ENCODE measurements around the gene AUTS2.

- TF ChIP-seq CTCF (conservative IDR thresholded peaks at IDR 0.05; ENCODE audit: low read length) (no peak), EZH2phosphoT487 (IDR thresholded peaks at IDR 0.05; ENCODE audit: borderline replicate concordance) (no peak)
Observed at GRCh38 chr7:70612811-70613210, 1014.5 kb downstream of the AUTS2 start.
